IPS DF 19.7 (cell line): ENCODE measurements around the gene TRAF1.

Experiments
- DNase-seq: peaks from one replicate; pipeline ENCODE4 v3.0.0-alpha.2; 2013; ENCODE audit warnings: low read depth, low spot score

Gene TRAF1

GRCh38 chr9:120910643-120911042, 16.0 kb downstream of the TRAF1 start:
- DNase-seq, result no peak

GRCh38 chr9:120909904-120910303, 16.7 kb downstream of the TRAF1 start:
- no peak for DNase-seq

GRCh38 chr9:120905315-120906164, 21.1 kb downstream of the TRAF1 start:
- no peak for DNase-seq

GRCh38 chr9:120904978-120905301, 21.7 kb downstream of the TRAF1 start:
- DNase-seq, result no peak

GRCh38 chr9:120904061-120904977, 22.3 kb downstream of the TRAF1 start:
- DNase-seq, result no peak

- no peak for DNase-seq
These were observed 23.7 kb downstream of the TRAF1 start for GRCh38 chr9:120902569-120903535.

GRCh38 chr9:120901755-120902568, 24.6 kb downstream of the TRAF1 start:
- DNase-seq, result no peak

- DNase-seq, result no peak
These were observed 25.8 kb downstream of the TRAF1 start for GRCh38 chr9:120900824-120901223.

- DNase-seq, result no peak
These were observed 27.0 kb downstream of the TRAF1 start for GRCh38 chr9:120899490-120900068.

- no peak for DNase-seq
These were observed 28.2 kb downstream of the TRAF1 start for GRCh38 chr9:120898396-120898795.

- DNase-seq, result no peak
These were observed 30.6 kb downstream of the TRAF1 start for GRCh38 chr9:120895951-120896350.

GRCh38 chr9:120894321-120895148, 32.1 kb downstream of the TRAF1 start:
- DNase-seq, result no peak

GRCh38 chr9:120893611-120894307, 32.8 kb downstream of the TRAF1 start:
- no peak for DNase-seq

GRCh38 chr9:120892748-120893610, 33.6 kb downstream of the TRAF1 start:
- no peak for DNase-seq

- no peak for DNase-seq
These were observed 34.5 kb downstream of the TRAF1 start for GRCh38 chr9:120891884-120892747.

- no peak for DNase-seq
These were observed 35.2 kb downstream of the TRAF1 start for GRCh38 chr9:120891245-120891883.
